IMR-90 (cell line): ENCODE measurements around the gene TBL3. TPM values are rescaled to one million over a fixed set of nuclear protein-coding genes. Genes with fewer than 3 reads are reported as not detected.

Experiments
- ATAC-seq: fragments of 200-7000 bp; cut with Tn5 transposase; 2 replicates; pipeline ENCODE4 v1.9.1; 2020; ENCODE audit warnings: low read depth, mild to moderate bottlenecking, moderate library complexity
- BruUV-seq: library from RNA; stranded (reverse); fragments of 400-500 nt; replicated peaks from 2 replicates; lab custom pipeline; 2021; lab: Mats Ljungman, UMichigan
- CTCF ChIA-PET: fragments of 300-600 bp; formaldehyde crosslinking; extraction: SDS; loops from one replicate; lab custom pipeline; 2021; ENCODE audit warnings: antibody characterized with exemption; lab: Yijun Ruan, JAX
- POLR2A ChIA-PET: fragments of 300-600 bp; sonication (Branson Sonifier 250); formaldehyde crosslinking; loops from one replicate; lab custom pipeline; 2022; ENCODE audit warnings: antibody characterized with exemption; ENCODE audit not compliant: unreplicated experiment; lab: Charles Lee
- DNase-seq: peaks from one replicate; pipeline ENCODE4 v3.0.0; 2013
- H2AFZ ChIP-seq: replicated peaks from 2 replicates; pipeline ENCODE3; 2013; ENCODE audit warnings: low read length, mild to moderate bottlenecking; ENCODE audit not compliant: poor library complexity
- H2AK5ac ChIP-seq: 2 replicates; pipeline ENCODE4 v1.6.1; 2013; ENCODE audit warnings: low read depth, low read length, inconsistent platforms
- H2AK9ac ChIP-seq: replicated peaks from 2 replicates; pipeline ENCODE3; 2013; ENCODE audit warnings: mild to moderate bottlenecking, low read depth, low read length, moderate library complexity; ENCODE audit not compliant: poor library complexity
- H2BK120ac ChIP-seq: 2 replicates; pipeline ENCODE4 v1.6.1; 2013; ENCODE audit warnings: low read depth, low read length, inconsistent platforms
- H2BK15ac ChIP-seq: 3 replicates; pipeline ENCODE4 v1.6.1; 2013; ENCODE audit warnings: low read depth, low read length, inconsistent platforms
- H2BK20ac ChIP-seq: 2 replicates; pipeline ENCODE4 v1.6.1; 2013; ENCODE audit warnings: low read depth, mild to moderate bottlenecking, inconsistent platforms, low read length, moderate library complexity
- H2BK5ac ChIP-seq: 2 replicates; pipeline ENCODE4 v1.6.1; 2013; ENCODE audit warnings: mild to moderate bottlenecking, low read depth, low read length, inconsistent platforms; ENCODE audit not compliant: poor library complexity, severe bottlenecking
- H3K14ac ChIP-seq: replicated peaks from 2 replicates; pipeline ENCODE4 v1.6.1; 2013; ENCODE audit warnings: low read depth, low read length, inconsistent platforms
- H3K18ac ChIP-seq: 2 replicates; pipeline ENCODE4 v1.6.1; 2013; ENCODE audit warnings: low read depth, low read length, control low read depth
- H3K23ac ChIP-seq: 2 replicates; pipeline ENCODE4 v1.6.1; 2013; ENCODE audit warnings: low read depth, low read length, inconsistent platforms
- H3K27ac ChIP-seq: 2 replicates; pipeline ENCODE4 v1.5.1; 2013; ENCODE audit warnings: mild to moderate bottlenecking, control low read depth, low read length; ENCODE audit not compliant: insufficient read depth
- H3K27me3 ChIP-seq: 2 replicates; pipeline ENCODE4 v1.6.1; 2013; ENCODE audit warnings: low read length; ENCODE audit not compliant: control insufficient read depth, insufficient read depth
- H3K36me3 ChIP-seq: 2 replicates; pipeline ENCODE4 v1.6.1; 2013; ENCODE audit warnings: low read length, mixed read lengths; ENCODE audit not compliant: control insufficient read depth, insufficient read depth
- H3K4ac ChIP-seq: 2 replicates; pipeline ENCODE4 v1.6.1; 2013; ENCODE audit warnings: low read depth, low read length, inconsistent platforms
- H3K4me1 ChIP-seq: 2 replicates; pipeline ENCODE4 v1.6.1; 2013; ENCODE audit warnings: low read length, mixed read lengths; ENCODE audit not compliant: control insufficient read depth, insufficient read depth
- H3K4me2 ChIP-seq: 2 replicates; pipeline ENCODE4 v1.6.1; 2013; ENCODE audit warnings: low read depth, mild to moderate bottlenecking, control low read depth, low read length, moderate library complexity
- H3K4me3 ChIP-seq: 2 replicates; pipeline ENCODE4 v1.5.1; 2013; ENCODE audit warnings: low read depth, mild to moderate bottlenecking, control low read depth, low read length, moderate library complexity; ENCODE audit not compliant: insufficient read depth
- H3K56ac ChIP-seq: 2 replicates; pipeline ENCODE4 v1.6.1; 2013; ENCODE audit warnings: low read length, inconsistent platforms; ENCODE audit not compliant: insufficient read depth; ENCODE audit errors: extremely low read depth
- H3K79me1 ChIP-seq, 2 experiments: 2 replicates each; pipeline ENCODE4 v1.6.1; 2013; ENCODE audit warnings: low read length in 2 of 2, inconsistent platforms in 1 of 2, low read depth in 1 of 2
- H3K9ac ChIP-seq: 2 replicates; pipeline ENCODE4 v1.6.1; 2013; ENCODE audit warnings: low read depth, low read length, control low read depth
- H3K9me1 ChIP-seq: 2 replicates; pipeline ENCODE4 v1.6.1; 2013; ENCODE audit warnings: low read length, inconsistent platforms; ENCODE audit not compliant: insufficient read depth
- H3K9me3 ChIP-seq: 2 replicates; pipeline ENCODE4 v1.6.1; 2013; ENCODE audit warnings: low read length; ENCODE audit not compliant: control insufficient read depth, insufficient read depth
- H4K20me1 ChIP-seq: 2 replicates; pipeline ENCODE4 v1.6.1; 2013; ENCODE audit warnings: low read length, inconsistent platforms; ENCODE audit not compliant: insufficient read depth
- H4K5ac ChIP-seq: 2 replicates; pipeline ENCODE4 v1.6.1; 2013; ENCODE audit warnings: mild to moderate bottlenecking, low read depth, low read length, control low read depth
- H4K8ac ChIP-seq, 2 experiments: 2 replicates each; pipeline ENCODE4 v1.6.1; 2013; ENCODE audit warnings: low read depth in 2 of 2, low read length in 2 of 2, control low read depth in 1 of 2, inconsistent platforms in 1 of 2
- H4K91ac ChIP-seq: 2 replicates; pipeline ENCODE4 v1.6.1; 2013; ENCODE audit warnings: low read depth, low read length, inconsistent platforms; ENCODE audit not compliant: insufficient read depth
- BHLHE40 ChIP-seq: fragments of 150-350 bp; IDR thresholded peaks from 2 replicates; pipeline ENCODE4 v1.6.1; 2016; ENCODE audit warnings: mild to moderate bottlenecking, low read depth, low read length
- CHD1 ChIP-seq: IDR thresholded peaks from 2 replicates; pipeline ENCODE4 v1.6.1; 2012; ENCODE audit warnings: low read depth, low read length, improper control_type of control experiment
- CTCF ChIP-seq: conservative IDR thresholded peaks from 2 replicates; pipeline ENCODE4 v1.5.1; 2012; ENCODE audit warnings: mild to moderate bottlenecking, low read depth, low read length, improper control_type of control experiment
- FOS ChIP-seq: fragments of 150-350 bp; IDR thresholded peaks from 2 replicates; pipeline ENCODE4 v1.6.1; 2016; ENCODE audit warnings: low read depth, low read length
- MAFK ChIP-seq: IDR thresholded peaks from 2 replicates; pipeline ENCODE4 v1.6.1; 2012; ENCODE audit warnings: low read depth, low read length, improper control_type of control experiment
- MAZ ChIP-seq: IDR thresholded peaks from 2 replicates; pipeline ENCODE4 v1.6.1; 2012; ENCODE audit warnings: low read depth, mild to moderate bottlenecking, low read length, improper control_type of control experiment, moderate library complexity, borderline replicate concordance
- POLR2A ChIP-seq: IDR thresholded peaks from 2 replicates; pipeline ENCODE4 v1.6.1; 2012; ENCODE audit warnings: mild to moderate bottlenecking, low read depth, low read length
- SMC3 ChIP-seq: fragments of 150-350 bp; IDR thresholded peaks from 2 replicates; pipeline ENCODE4 v1.6.1; 2016; ENCODE audit warnings: low read depth, mild to moderate bottlenecking, antibody characterized with exemption, low read length, moderate library complexity
- WGBS, 2 experiments: methylation state at CpG; one replicate each; pipeline versions ENCODE4 v1.1.5 to v1.1.7; 2013; ENCODE audit warnings: missing lambda C conversion rate in 2 of 2; ENCODE audit not compliant: insufficient read length in 1 of 2; ENCODE audit errors: extremely low coverage in 2 of 2; 5-methylcytosine and 5-hydroxymethylcytosine counted together
- dilution Hi-C: fragments of 300-500 bp; cut with HindIII; formaldehyde crosslinking; loops from one replicate; pipeline ENCODE4 v1.14.3; 2018; ENCODE audit warnings: low sequenced_read_pairs; ENCODE audit not compliant: unreplicated experiment
- in situ Hi-C: fragments of 300-500 bp; cut with MboI; formaldehyde crosslinking; loops from 3 replicates; pipeline ENCODE4 v1.14.3; 2019; ENCODE audit warnings: low sequenced_read_pairs, inconsistent platforms, mixed read lengths
- intact Hi-C: fragments of 100-400 bp; cut with micrococcal nuclease; formaldehyde crosslinking; loops from 2 replicates; pipeline ENCODE4 v1.10.0; 2022
- polyA plus RNA-seq, 3 experiments: library from polyadenylated mRNA; depleted of rRNA; stranded (reverse); fragments of >200 nt; gene quantifications; 2 replicates each; pipeline ENCODE4 v1.2.3, GENCODE V29; 2012; ENCODE audit warnings: low replicate concordance in 1 of 3
- total RNA-seq: library from RNA; depleted of rRNA; stranded (reverse); fragments of >200 nt; gene quantifications from 2 replicates; pipeline ENCODE4 v1.2.3, GENCODE V29; 2012
- TF ChIP-seq, protein P1 (sequence below): fragments of 150-350 bp; IDR thresholded peaks from 2 replicates; pipeline ENCODE4 v1.6.1; 2016; ENCODE audit warnings: low read depth, mild to moderate bottlenecking, low read length, moderate library complexity, borderline replicate concordance

TBL3 gene
- total and polyA plus RNA-seq, 2 of the 4 experiments (the other 2 are of a cell fraction): 38.5 to 60.8 TPM

GRCh38 chr16:2002406-2003230 lies 30.8 kb downstream of the TBL3 start:
- H3K36me3 ChIP-seq: peaks cover 57% of the 10 kb centered on the region
- no peak overlapping the region for H4K8ac ChIP-seq
- H3K27me3 ChIP-seq: no peaks in the 10 kb centered on the region
- no peak overlapping the region for H2BK120ac ChIP-seq
- WGBS, 2 experiments: 97% methylated on average over 30 of the region's 47 CpGs; no CpG with 5 or more reads in 1 of the 2 experiments
- H3K4me3 ChIP-seq: no peak overlapping the region
- no peak overlapping the region for H3K23ac ChIP-seq
- no peak overlapping the region for H3K14ac ChIP-seq
- H4K5ac ChIP-seq: no peak overlapping the region
- H3K56ac ChIP-seq: no peak overlapping the region
- no peak overlapping the region for H2AFZ ChIP-seq
- H2AK9ac ChIP-seq: no peak overlapping the region
- no peak overlapping the region for H3K18ac ChIP-seq
- BruUV-seq: no TSS peak
- peaks cover 70% of the 10 kb centered on the region for H4K20me1 ChIP-seq
- intact Hi-C loops (loop anchor here (5.0 kb wide), 1 partner anchor 140 kb away; no protein-coding TSS in a partner anchor), in situ Hi-C loops (no loop called here), dilution Hi-C loops (no loop called here)
- H3K4ac ChIP-seq: no peak overlapping the region
- H3K9ac ChIP-seq: no peak overlapping the region
- peaks cover 10 to 76% of the 10 kb centered on the region in 2 experiments; a peak in 3 of 4 replicates for H3K79me1 ChIP-seq
- TF ChIP-seq SMC3: no peak
- TF ChIP-seq POLR2A: no peak
- TF ChIP-seq MAZ: no peak
- TF ChIP-seq, protein P1, sequence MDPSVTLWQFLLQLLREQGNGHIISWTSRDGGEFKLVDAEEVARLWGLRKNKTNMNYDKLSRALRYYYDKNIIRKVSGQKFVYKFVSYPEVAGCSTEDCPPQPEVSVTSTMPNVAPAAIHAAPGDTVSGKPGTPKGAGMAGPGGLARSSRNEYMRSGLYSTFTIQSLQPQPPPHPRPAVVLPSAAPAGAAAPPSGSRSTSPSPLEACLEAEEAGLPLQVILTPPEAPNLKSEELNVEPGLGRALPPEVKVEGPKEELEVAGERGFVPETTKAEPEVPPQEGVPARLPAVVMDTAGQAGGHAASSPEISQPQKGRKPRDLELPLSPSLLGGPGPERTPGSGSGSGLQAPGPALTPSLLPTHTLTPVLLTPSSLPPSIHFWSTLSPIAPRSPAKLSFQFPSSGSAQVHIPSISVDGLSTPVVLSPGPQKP: no peak
- no peak for TF ChIP-seq CTCF
- no peak for TF ChIP-seq CHD1
- TF ChIP-seq BHLHE40: no peak
- TF ChIP-seq MAFK: no peak
- no peak for TF ChIP-seq FOS
- no peak overlapping the region for H2BK15ac ChIP-seq
- H2BK5ac ChIP-seq: no peak overlapping the region
- DNase-seq (no peak), ATAC-seq (no peak)
- no peak overlapping the region for H3K27ac ChIP-seq
- no peak overlapping the region for H2AK5ac ChIP-seq
- H3K9me3 ChIP-seq: no peaks in the 10 kb centered on the region
- H2BK20ac ChIP-seq: no peak overlapping the region
- ChIA-PET CTCF (interaction anchor here (0.9 to 1.7 kb wide), 2 partner anchors 11 to 12 kb away, joined by 3 to 8 read pairs; no protein-coding TSS in a partner anchor), POLR2A (no interaction called here)
- H3K4me2 ChIP-seq: no peak overlapping the region
- H4K91ac ChIP-seq: no peak overlapping the region
- H3K4me1 ChIP-seq: peaks cover 21% of the 10 kb centered on the region
- peaks cover 6% of the 10 kb centered on the region; the same call in 1 of the 2 replicates for H3K9me1 ChIP-seq
